Panc1 (cell line): Measurements from ENCODE around the gene CPEB2. TPM values are rescaled to one million over a fixed set of nuclear protein-coding genes. Genes with fewer than 3 reads are reported as not detected.

ENCODE experiments used
- ATAC-seq: fragments of 200-7000 bp; cut with Tn5 transposase; 2 replicates; pipeline ENCODE4 v1.9.1; 2020; ENCODE audit warnings: mild to moderate bottlenecking, moderate library complexity
- BruUV-seq: library from RNA; stranded (reverse); fragments of 400-500 nt; replicated peaks from 2 replicates; lab custom pipeline; 2021; lab: Mats Ljungman, UMichigan
- CTCF ChIA-PET: fragments of 300-600 bp; sonication (Branson Sonifier 250); formaldehyde crosslinking; loops from one replicate; lab custom pipeline; 2022; ENCODE audit warnings: antibody characterized with exemption; lab: Charles Lee
- POLR2A ChIA-PET: fragments of 300-600 bp; sonication (Branson Sonifier 250); formaldehyde crosslinking; loops from one replicate; lab custom pipeline; 2022; ENCODE audit warnings: antibody characterized with exemption; lab: Charles Lee
- DNase-seq: peaks from one replicate; pipeline ENCODE4 v3.0.0-alpha.2; 2010; ENCODE audit warnings: low read depth, low spot score
- H3K27ac ChIP-seq: 2 replicates; pipeline ENCODE4 v1.5.1; 2011; ENCODE audit warnings: mild to moderate bottlenecking, low read length, inconsistent platforms
- H3K27me3 ChIP-seq: fragments of 200-500 bp; sonication (Bioruptor generic); 2 replicates; pipeline ENCODE4 v1.6.0; 2014; ENCODE audit warnings: low read length, inconsistent platforms; ENCODE audit not compliant: control insufficient read depth, insufficient read depth
- H3K36me3 ChIP-seq: fragments of 200-500 bp; sonication (Bioruptor generic); 2 replicates; pipeline ENCODE4 v1.5.1; 2014; ENCODE audit warnings: inconsistent platforms, mild to moderate bottlenecking, low read length, moderate library complexity; ENCODE audit not compliant: control insufficient read depth, insufficient read depth
- H3K4me1 ChIP-seq: 2 replicates; pipeline ENCODE4 v1.5.1; 2011; ENCODE audit warnings: inconsistent platforms, mild to moderate bottlenecking, low read length, moderate library complexity; ENCODE audit not compliant: control insufficient read depth, insufficient read depth
- H3K4me3 ChIP-seq, 2 experiments: 2 replicates each; pipeline ENCODE4 v1.5.1; 2011 to 2012; ENCODE audit warnings: low read depth in 2 of 2, low read length in 2 of 2, mild to moderate bottlenecking in 2 of 2, inconsistent platforms in 1 of 2, moderate library complexity in 1 of 2
- H3K9me3 ChIP-seq: fragments of 200-500 bp; sonication (Bioruptor generic); 2 replicates; pipeline ENCODE4 v1.5.1; 2014; ENCODE audit warnings: low read depth, mild to moderate bottlenecking, inconsistent platforms, low read length, moderate library complexity; ENCODE audit not compliant: control insufficient read depth, insufficient read depth
- CTCF ChIP-seq: fragments of 450-650 bp; IDR thresholded peaks from 2 replicates; pipeline ENCODE4 v1.5.1; 2017; ENCODE audit warnings: mild to moderate bottlenecking
- POLR2AphosphoS5 ChIP-seq: IDR thresholded peaks from 2 replicates; pipeline ENCODE4 v1.6.1; 2012; ENCODE audit warnings: mild to moderate bottlenecking, low read depth, low read length, moderate library complexity
- SIN3A ChIP-seq: IDR thresholded peaks from 2 replicates; pipeline ENCODE4 v1.6.1; 2012; ENCODE audit warnings: low read depth, mild to moderate bottlenecking, low read length, moderate library complexity, borderline replicate concordance; ENCODE audit not compliant: insufficient read depth
- TCF7L2 ChIP-seq: IDR thresholded peaks from 2 replicates; pipeline ENCODE4 v1.6.1; 2011; ENCODE audit warnings: mild to moderate bottlenecking, low read depth, low read length, inconsistent platforms
- in situ Hi-C: cut with HindIII; loops from 2 replicates; pipeline ENCODE4 v1.10.0; 2016; ENCODE audit warnings: low sequenced_read_pairs, low pct_unique_long_range_greater_than_20kb
- intact Hi-C: fragments of 100-400 bp; cut with micrococcal nuclease; formaldehyde crosslinking; loops from one replicate; pipeline ENCODE4 v1.10.0; 2022; ENCODE audit not compliant: unreplicated experiment
- total RNA-seq: library from RNA; stranded (reverse); gene quantifications from one replicate; pipeline ENCODE4 v1.2.1, GENCODE V29; 2021; ENCODE audit not compliant: unreplicated experiment
- TF ChIP-seq, protein P1 (sequence below), 2 experiments: IDR thresholded peaks; 2 replicates each; pipeline ENCODE4 v1.6.1; 2011 to 2012; ENCODE audit warnings: low read depth in 2 of 2, control low read depth in 1 of 2, low read length in 1 of 2, mild to moderate bottlenecking in 1 of 2, moderate library complexity in 1 of 2; ENCODE audit not compliant: insufficient read depth in 1 of 2

Gene CPEB2
- total RNA-seq, 1 experiment from 2014 or later = 7.2 TPM

GRCh38 chr4:14967982-14968381 is 34.3 kb upstream of the CPEB2 start:
- BruUV-seq = no TSS peak
- Histone ChIP-seq H3K36me3 (no peaks in the 10 kb centered on the region), H3K4me3 (no peak overlapping the region), H3K27ac (no peak overlapping the region), H3K4me1 (no peaks in the 10 kb centered on the region), H3K9me3 (no peaks in the 10 kb centered on the region), H3K27me3 (no peaks in the 10 kb centered on the region)
- in situ Hi-C loops (no loop called here), intact Hi-C loops (no loop called here)
- DNase-seq = no peak
- CTCF ChIA-PET = no interaction called here
- TF ChIP-seq SIN3A = no peak
- TF ChIP-seq CTCF = no peak
- TF ChIP-seq TCF7L2 = no peak
- TF ChIP-seq, protein P1, sequence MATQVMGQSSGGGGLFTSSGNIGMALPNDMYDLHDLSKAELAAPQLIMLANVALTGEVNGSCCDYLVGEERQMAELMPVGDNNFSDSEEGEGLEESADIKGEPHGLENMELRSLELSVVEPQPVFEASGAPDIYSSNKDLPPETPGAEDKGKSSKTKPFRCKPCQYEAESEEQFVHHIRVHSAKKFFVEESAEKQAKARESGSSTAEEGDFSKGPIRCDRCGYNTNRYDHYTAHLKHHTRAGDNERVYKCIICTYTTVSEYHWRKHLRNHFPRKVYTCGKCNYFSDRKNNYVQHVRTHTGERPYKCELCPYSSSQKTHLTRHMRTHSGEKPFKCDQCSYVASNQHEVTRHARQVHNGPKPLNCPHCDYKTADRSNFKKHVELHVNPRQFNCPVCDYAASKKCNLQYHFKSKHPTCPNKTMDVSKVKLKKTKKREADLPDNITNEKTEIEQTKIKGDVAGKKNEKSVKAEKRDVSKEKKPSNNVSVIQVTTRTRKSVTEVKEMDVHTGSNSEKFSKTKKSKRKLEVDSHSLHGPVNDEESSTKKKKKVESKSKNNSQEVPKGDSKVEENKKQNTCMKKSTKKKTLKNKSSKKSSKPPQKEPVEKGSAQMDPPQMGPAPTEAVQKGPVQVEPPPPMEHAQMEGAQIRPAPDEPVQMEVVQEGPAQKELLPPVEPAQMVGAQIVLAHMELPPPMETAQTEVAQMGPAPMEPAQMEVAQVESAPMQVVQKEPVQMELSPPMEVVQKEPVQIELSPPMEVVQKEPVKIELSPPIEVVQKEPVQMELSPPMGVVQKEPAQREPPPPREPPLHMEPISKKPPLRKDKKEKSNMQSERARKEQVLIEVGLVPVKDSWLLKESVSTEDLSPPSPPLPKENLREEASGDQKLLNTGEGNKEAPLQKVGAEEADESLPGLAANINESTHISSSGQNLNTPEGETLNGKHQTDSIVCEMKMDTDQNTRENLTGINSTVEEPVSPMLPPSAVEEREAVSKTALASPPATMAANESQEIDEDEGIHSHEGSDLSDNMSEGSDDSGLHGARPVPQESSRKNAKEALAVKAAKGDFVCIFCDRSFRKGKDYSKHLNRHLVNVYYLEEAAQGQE (IDR thresholded peaks at IDR 0.05; ENCODE audit: insufficient read depth in 1 of 2, low read depth in 2 of 2, low read length in 1 of 2) = no peak
- POLR2A ChIA-PET = no interaction called here
- ATAC-seq = no peak

DNA sequence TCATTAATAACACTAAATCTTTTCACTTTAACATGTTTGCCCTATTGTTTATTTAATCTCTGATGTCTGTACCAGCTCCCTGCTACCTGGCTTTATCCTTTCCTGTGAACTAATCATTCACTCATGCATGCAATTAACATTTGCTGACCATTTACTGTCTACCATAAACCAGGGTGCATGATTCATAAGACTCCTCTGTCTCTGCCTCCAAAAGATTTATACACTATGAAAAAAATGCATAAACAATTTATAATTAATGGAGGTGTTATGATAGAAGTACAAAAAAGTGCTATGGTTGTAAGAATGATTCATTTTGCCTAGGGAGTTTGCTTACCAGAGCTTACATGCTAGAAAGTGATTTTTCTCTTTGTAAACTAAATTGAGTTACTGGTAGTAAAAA is 24.5 kb upstream of the CPEB2 start:
- ChIA-PET CTCF (no interaction called here), POLR2A (no interaction called here)
- Histone ChIP-seq H3K4me3 (no peak overlapping the region), H3K9me3 (no peaks in the 10 kb centered on the region), H3K4me1 (no peaks in the 10 kb centered on the region), H3K36me3 (no peaks in the 10 kb centered on the region), H3K27me3 (no peaks in the 10 kb centered on the region), H3K27ac (no peak overlapping the region)
- in situ Hi-C loops (loop anchor here (25.0 kb wide), 1 partner anchor 116 kb away; no protein-coding TSS in a partner anchor), intact Hi-C loops (no loop called here)
- ATAC-seq = no peak
- TF ChIP-seq, protein P1 (IDR thresholded peaks at IDR 0.05; ENCODE audit: insufficient read depth in 1 of 2, low read depth in 2 of 2, low read length in 1 of 2) = no peak
- TF ChIP-seq SIN3A = no peak
- TF ChIP-seq POLR2AphosphoS5 = no peak
- TF ChIP-seq CTCF = no peak
- TF ChIP-seq TCF7L2 = no peak
- no peak for DNase-seq
- no TSS peak for BruUV-seq
